GM19463 (cell line): ENCODE data around the gene SBF2.

Source experiments
- ATAC-seq: cut with Tn5 transposase; IDR thresholded peaks from one replicate; pipeline ENCODE4 v1.9.1; 2021; ENCODE audit warnings: mild to moderate bottlenecking, moderate library complexity; ENCODE audit not compliant: unreplicated experiment

Gene SBF2

GRCh38 chr11:9738707-9739106, 555.3 kb downstream of the SBF2 start:
- ATAC-seq, result no peak

GRCh38 chr11:9738116-9738515, 555.9 kb downstream of the SBF2 start:
- no peak for ATAC-seq

DNA sequence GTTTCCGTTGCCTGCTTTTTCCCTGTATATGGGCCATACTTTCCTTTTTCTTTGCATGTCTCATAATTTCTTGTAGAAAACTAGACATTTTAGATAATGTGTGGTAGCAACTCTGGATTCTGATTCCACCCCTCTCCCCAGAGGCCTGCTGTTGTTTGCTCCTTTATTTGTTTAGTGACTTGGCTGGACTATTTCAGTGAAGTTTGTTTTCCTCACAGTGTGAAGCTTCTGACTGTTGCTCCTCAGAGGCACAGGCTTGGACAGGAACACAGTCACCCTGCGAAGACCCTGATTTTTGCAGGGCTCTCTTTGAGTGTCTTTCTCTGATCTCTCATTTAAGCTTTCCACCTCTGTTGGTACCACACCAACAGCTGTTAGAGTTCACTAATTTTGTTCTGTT, 557.7 kb downstream of the SBF2 start:
- ATAC-seq, result no peak

- no peak for ATAC-seq
These were observed 558.1 kb downstream of the SBF2 start for GRCh38 chr11:9735919-9736318.

GRCh38 chr11:9735236-9735635, 558.8 kb downstream of the SBF2 start:
- no peak for ATAC-seq

GRCh38 chr11:9733212-9733611, 560.8 kb downstream of the SBF2 start:
- ATAC-seq, result no peak

DNA sequence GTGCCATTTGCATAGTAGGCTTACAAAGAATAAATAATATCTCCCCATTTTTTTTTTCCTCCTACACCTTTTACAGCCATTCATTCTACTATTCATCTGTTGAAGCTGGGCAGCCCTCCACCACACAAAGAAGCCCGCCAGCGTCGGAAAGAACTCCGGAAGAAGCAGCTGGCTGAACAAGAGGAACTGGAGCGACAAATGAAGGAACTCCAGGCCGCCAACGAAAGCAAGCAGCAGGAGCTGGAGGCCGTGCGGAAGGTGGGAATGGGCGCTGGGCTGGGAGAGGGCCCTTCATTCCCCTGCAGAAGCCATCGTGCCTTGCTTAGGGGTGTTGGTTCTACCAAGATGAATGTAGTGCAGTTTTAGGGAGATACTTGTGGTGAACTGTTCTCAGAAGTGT, 561.6 kb downstream of the SBF2 start:
- no peak for ATAC-seq

DNA sequence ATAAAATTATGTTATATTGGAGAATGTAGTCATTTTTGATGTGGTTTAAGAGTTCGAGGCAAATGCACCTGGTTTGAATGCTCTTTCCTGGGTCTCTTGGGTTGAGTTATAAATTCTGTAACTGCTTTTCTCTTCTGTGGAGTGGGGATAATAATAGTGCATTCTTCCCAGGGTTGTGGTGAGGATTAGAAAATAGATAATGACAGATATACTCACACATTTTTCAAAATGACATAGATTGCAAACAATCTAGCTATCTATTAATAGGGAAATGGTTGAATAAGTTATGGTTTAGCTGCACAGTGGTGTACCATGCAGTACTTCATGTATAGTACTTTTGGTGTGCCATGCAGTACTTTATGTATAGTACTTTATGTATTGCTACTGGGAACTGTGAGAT, 562.8 kb downstream of the SBF2 start:
- ATAC-seq, result no peak
